Adrenal gland (tissue), 12 donors: ENCODE data around the gene CCDC142. TPM values are rescaled to one million over a fixed set of nuclear protein-coding genes. Genes with fewer than 3 reads are reported as not detected.

Experiments
- DNase-seq, 7 donors: peaks; one replicate each; pipeline ENCODE4 v3.0.0-alpha.2; 2019 to 2020
- H3K27ac ChIP-seq, 5 donors: fragments of 200-600 bp; sonication (generic) in 4 of 5; 1 replicate in 3 of 5; 2 replicates in 2 of 5; pipeline versions ENCODE4 v1.5.1 to v1.8.0; 2016 to 2020; ENCODE audit warnings: mild to moderate bottlenecking in 1 of 5
- H3K27me3 ChIP-seq: fragments of 200-600 bp; 2 replicates; pipeline ENCODE4 v1.8.0; 2021
- H3K36me3 ChIP-seq, 2 donors: fragments of 200-600 bp; replicated peaks in 1 of 2; 1 replicate in 1 of 2; 2 replicates in 1 of 2; pipeline versions ENCODE4 v1.5.1 to v1.8.0; 2018 to 2022
- H3K4me1 ChIP-seq, 2 donors: fragments of 200-600 bp; replicated peaks in 1 of 2; 1 replicate in 1 of 2; 2 replicates in 1 of 2; pipeline versions ENCODE4 v1.5.1 to v1.8.0; 2018 to 2021
- H3K4me3 ChIP-seq, 4 donors: fragments of 200-600 bp; sonication (generic) in 3 of 4; one replicate each; pipeline ENCODE4 v1.5.1; 2016 to 2018
- H3K9me3 ChIP-seq, 3 donors: fragments of 200-600 bp; sonication (generic) in 1 of 3; replicated peaks in 1 of 3; 1 replicate in 2 of 3; 2 replicates in 1 of 3; pipeline versions ENCODE4 v1.5.1 to v1.8.0; 2016 to 2021
- POLR2A ChIP-seq, 2 donors: fragments of 450-650 bp; IDR thresholded peaks; one replicate each; pipeline ENCODE4 v1.6.1; 2017; ENCODE audit warnings: antibody characterized with exemption in 2 of 2, mild to moderate bottlenecking in 2 of 2, moderate library complexity in 1 of 2
- WGBS, 4 donors: extraction: QIAGEN DNeasy Blood & Tissue Kit in 2 of 4; methylation state at CpG; one replicate each; pipeline versions ENCODE4 v1.1.5 to v1.1.7; 2013 to 2017; 5-methylcytosine and 5-hydroxymethylcytosine counted together
- intact Hi-C, 2 donors: fragments of 100-400 bp; cut with DNase I; formaldehyde crosslinking; loops; one replicate each; pipeline versions ENCODE4 v1.14.1 to v1.15.0; 2022 to 2023
- polyA plus RNA-seq, 3 donors: library from polyadenylated mRNA; stranded (reverse); fragments of 200-250 nt in 2 of 3; fragments of 350-450 nt in 1 of 3; fragmentation: Illumina TruSeq in 1 of 3; extraction: RNeasy Lipid Tissue Mini Kit (QIAGEN cat#74804) in 1 of 3; gene quantifications; one replicate each; pipeline ENCODE4 v1.2.3, GENCODE V29; 2013 to 2014
- total RNA-seq, 9 donors: library from RNA; depleted of rRNA in 4 of 9; stranded (reverse); fragments of >200 nt in 4 of 9; fragments of 120-200 nt in 1 of 9; fragmentation: NEBNext Ultra II Directional in 1 of 9; extraction: Animal tissue kit (Norgen Biotek cat#: 25700) in 1 of 9; gene quantifications; one replicate each; pipeline versions ENCODE4 v1.1.0 to v1.2.4, GENCODE V29; 2013 to 2023
- TF ChIP-seq, protein P1 (sequence below), 6 experiments: fragments of 450-650 bp in 4 of 6; fragments of 200-600 bp in 2 of 6; sonication (generic) in 1 of 6; IDR thresholded peaks; 1 replicate in 5 of 6; 2 replicates in 1 of 6; pipeline versions ENCODE4 v1.5.1 to v1.8.0; 2016 to 2021; ENCODE audit warnings: antibody characterized with exemption in 6 of 6, mild to moderate bottlenecking in 2 of 6, moderate library complexity in 1 of 6
- donor health status: healthy with polysubstance abuse.
- donor health status: Bipolar disorder and iron deficiency.
- donor health status: DM: yes; HTN: yes; CAD: no.
- donor health status: DM: no; HTN: no; CAD: no.
- donor health status: DM: no; HTN: no; CAD: no.
- donor health status: DM: yes; HTN: yes; CAD: no.

CCDC142 gene
- total and polyA plus RNA-seq, 12 donors = 3.2 to 46.0 (median 12.3) TPM

DNA sequence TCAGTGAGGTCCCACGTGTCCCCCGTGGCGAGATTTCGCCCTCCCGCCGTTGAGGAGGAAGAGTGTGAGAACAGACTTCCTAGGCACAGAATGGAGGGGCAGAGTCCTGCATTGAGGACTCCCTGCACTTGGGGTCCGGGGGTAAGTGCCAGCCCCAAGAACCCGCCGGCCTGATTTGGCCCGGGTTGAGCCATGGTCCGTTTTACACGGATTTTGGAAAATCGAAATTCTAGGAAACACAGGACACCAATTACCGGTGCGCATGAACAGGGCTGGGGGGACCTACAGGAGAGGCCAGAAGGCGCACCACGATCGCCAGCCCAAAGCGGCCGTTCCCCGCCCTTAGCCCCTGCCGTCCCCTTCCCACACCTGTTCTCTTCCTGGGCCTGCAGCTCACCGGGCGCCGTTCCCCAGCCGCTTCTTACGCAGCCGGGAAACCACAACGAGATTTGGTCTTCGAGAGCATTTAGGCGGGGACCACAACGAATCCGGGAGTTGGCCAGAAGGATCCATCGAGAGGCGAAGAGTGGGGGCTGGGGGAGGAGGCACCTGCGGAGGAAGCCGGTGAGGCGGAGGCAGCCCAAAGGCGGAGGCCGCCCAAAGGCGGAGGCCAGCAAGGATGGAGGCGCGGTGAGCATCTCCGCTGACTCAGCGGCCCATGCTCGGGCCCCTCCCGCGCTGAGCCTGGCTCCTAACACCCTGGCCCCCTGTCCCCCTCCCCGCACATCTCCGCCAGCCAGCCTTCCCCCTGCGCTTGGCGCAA is 31.0 kb upstream of the CCDC142 start:
- H3K9me3 ChIP-seq = no peaks in the 10 kb centered on the region
- intact Hi-C loops = no loop called here
- H3K27ac ChIP-seq = peak overlapping the region in 1 of 5 donors; percentile 52
- no peaks in the 10 kb centered on the region for H3K36me3 ChIP-seq
- no peak for DNase-seq
- 4 to 8% (median 5%) methylated on average over 35 to 52 of the region's 52 CpGs for WGBS, 4 donors
- peaks cover 80% of the 10 kb centered on the region for H3K27me3 ChIP-seq
- TF ChIP-seq, protein P1, sequence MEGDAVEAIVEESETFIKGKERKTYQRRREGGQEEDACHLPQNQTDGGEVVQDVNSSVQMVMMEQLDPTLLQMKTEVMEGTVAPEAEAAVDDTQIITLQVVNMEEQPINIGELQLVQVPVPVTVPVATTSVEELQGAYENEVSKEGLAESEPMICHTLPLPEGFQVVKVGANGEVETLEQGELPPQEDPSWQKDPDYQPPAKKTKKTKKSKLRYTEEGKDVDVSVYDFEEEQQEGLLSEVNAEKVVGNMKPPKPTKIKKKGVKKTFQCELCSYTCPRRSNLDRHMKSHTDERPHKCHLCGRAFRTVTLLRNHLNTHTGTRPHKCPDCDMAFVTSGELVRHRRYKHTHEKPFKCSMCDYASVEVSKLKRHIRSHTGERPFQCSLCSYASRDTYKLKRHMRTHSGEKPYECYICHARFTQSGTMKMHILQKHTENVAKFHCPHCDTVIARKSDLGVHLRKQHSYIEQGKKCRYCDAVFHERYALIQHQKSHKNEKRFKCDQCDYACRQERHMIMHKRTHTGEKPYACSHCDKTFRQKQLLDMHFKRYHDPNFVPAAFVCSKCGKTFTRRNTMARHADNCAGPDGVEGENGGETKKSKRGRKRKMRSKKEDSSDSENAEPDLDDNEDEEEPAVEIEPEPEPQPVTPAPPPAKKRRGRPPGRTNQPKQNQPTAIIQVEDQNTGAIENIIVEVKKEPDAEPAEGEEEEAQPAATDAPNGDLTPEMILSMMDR (IDR thresholded peaks at IDR 0.05) = no peak
- no peak for TF ChIP-seq POLR2A (IDR thresholded peaks at IDR 0.05)
- H3K4me1 ChIP-seq = peaks cover 0 to 18% of the 10 kb centered on the region in 2 donors
- no peak overlapping the region for H3K4me3 ChIP-seq

DNA sequence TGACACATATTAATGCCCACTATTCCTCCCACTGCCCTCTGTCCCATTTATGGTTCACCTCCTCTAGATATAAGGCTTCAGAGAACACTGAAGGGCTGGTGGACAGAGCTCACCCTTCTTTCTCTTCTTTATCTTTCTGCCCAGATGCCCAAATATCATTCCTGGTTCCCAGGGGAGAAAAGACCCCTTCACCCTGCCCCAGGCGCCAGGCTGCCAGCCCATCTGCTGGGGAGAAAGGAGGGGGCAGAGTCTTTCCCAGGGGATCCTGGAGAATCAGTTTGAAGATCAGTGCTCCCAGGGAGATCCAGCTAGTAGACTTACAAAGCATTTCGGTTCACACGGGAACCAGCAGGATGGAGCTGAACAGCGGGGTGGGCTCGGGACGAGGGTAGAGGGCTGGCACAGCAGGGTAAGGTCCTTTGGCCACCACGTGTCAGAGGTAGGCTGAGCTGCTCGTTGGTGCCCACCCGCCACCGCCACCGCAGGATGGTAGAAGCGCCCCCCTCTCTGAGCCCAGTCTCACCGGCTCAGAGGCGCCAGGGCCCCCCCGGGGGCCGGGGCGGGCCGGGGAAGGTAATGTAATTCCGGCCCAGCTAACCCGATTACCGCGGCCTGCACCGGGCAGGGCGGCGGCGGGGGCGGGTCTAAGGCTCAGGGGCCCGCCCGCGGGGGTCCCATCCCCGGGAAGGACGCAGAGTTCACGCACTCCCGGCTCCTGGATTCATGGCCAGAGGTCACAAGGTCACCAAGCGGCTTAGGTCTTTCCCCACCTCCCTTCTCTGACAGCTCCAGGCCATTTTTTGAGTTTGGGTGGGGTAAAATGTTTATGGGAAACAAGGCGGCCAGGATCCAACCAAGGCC is 30.2 kb upstream of the CCDC142 start:
- Histone ChIP-seq H3K27ac (peak overlapping the region in 1 of 5 donors; percentile 52), H3K4me3 (no peak overlapping the region), H3K27me3 (peaks cover 74% of the 10 kb centered on the region), H3K4me1 (peaks cover 5 to 24% of the 10 kb centered on the region in 2 donors), H3K36me3 (no peaks in the 10 kb centered on the region), H3K9me3 (no peaks in the 10 kb centered on the region)
- no peak for TF ChIP-seq POLR2A (IDR thresholded peaks at IDR 0.05)
- TF ChIP-seq, protein P1 (IDR thresholded peaks at IDR 0.05) = no peak
- 5 to 9% (median 7%) methylated on average over 7 to 36 of the region's 36 CpGs for WGBS, 4 donors
- peak in 1 of 7 donors; percentile 71 for DNase-seq
- intact Hi-C loops = no loop called here

DNA sequence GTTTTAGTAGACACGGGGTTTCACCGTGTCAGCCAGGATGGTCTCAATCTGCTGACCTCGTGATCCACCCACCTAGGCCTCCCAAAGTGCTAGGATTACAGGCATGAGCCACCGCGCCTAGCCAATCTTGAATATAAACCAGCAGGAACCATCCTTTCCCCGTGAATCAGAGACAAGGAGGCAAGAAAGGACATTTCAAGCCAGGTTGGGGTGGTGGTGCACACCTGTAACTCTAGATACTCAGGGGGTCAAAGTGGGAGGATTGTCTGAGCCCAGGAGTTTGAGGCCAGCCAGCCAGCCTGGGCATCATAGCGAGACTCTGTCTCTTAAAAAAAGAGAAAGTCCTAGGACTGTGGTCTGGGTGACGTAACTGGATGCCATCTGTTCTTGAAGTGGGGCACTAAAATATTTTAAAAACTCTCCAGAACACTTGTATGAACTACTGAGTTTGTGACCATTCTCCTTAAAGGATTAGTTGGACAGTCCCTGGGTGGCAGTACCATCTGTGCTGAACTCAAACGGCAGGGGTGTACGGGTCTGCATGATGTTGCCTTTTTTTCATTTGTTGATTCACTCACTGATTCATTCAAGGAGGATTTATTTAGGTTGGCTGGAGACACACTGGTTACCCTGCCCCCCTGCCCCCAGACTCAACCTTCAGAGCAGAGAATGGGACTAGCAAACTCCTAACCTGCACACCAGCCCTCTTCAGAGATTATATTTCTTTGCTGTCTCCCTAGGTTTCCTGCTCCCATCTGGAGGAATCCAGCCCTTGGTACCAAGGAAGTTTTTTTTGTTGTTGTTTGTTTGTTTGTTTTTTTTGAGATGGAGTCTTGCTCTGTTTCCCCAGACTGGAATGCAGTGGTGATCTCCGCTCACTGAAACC is 28.5 kb upstream of the CCDC142 start:
- WGBS, 4 donors = 26 to 37% (median 30%) methylated on average over 11 of the region's 11 CpGs
- no peak for TF ChIP-seq POLR2A (IDR thresholded peaks at IDR 0.05)
- TF ChIP-seq, protein P1 (IDR thresholded peaks at IDR 0.05) = no peak
- Histone ChIP-seq H3K4me1 (peaks cover 12 to 34% of the 10 kb centered on the region in 2 donors), H3K9me3 (no peaks in the 10 kb centered on the region), H3K27me3 (peaks cover 58% of the 10 kb centered on the region), H3K27ac (no peak overlapping the region), H3K4me3 (no peak overlapping the region), H3K36me3 (no peaks in the 10 kb centered on the region)
- no peak for DNase-seq
- intact Hi-C loops = no loop called here
